HG02798 (cell line): ENCODE data around the gene SDHAF3.
"Not testable (repeated sequence)": the region's sequence is repeated elsewhere in the genome, so short reads cannot be mapped to it uniquely, and the experiment has no call there.

Source experiments
- ATAC-seq: cut with Tn5 transposase; IDR thresholded peaks from one replicate; pipeline ENCODE4 v1.9.1; 2021; ENCODE audit warnings: mild to moderate bottlenecking; ENCODE audit not compliant: unreplicated experiment, poor library complexity

The SDHAF3 gene

GRCh38 chr7:97120713-97121457 is 3.4 kb downstream of the SDHAF3 start:
- no peak for ATAC-seq

GRCh38 chr7:97123115-97123514 is 5.6 kb downstream of the SDHAF3 start:
- not testable (repeated sequence) for ATAC-seq

- ATAC-seq = no peak
Observed at GRCh38 chr7:97126483-97127171, 9.1 kb downstream of the SDHAF3 start.

- ATAC-seq = no peak
Observed at GRCh38 chr7:97128736-97129135, 11.2 kb downstream of the SDHAF3 start.

- ATAC-seq = no peak
Observed at GRCh38 chr7:97130417-97131139, 13.1 kb downstream of the SDHAF3 start.

GRCh38 chr7:97133159-97133558 is 15.7 kb downstream of the SDHAF3 start:
- ATAC-seq = no peak

- no peak for ATAC-seq
Observed at GRCh38 chr7:97138830-97139229, 21.3 kb downstream of the SDHAF3 start.

- ATAC-seq = no peak
Observed at GRCh38 chr7:97145068-97145467, 27.6 kb downstream of the SDHAF3 start.

GRCh38 chr7:97149843-97150242 is 32.3 kb downstream of the SDHAF3 start:
- ATAC-seq = no peak

- no peak for ATAC-seq
Observed at GRCh38 chr7:97155897-97156418, 38.5 kb downstream of the SDHAF3 start.

GRCh38 chr7:97159984-97160383 is 42.5 kb downstream of the SDHAF3 start:
- not testable (repeated sequence) for ATAC-seq

- ATAC-seq = not testable (repeated sequence)
Observed at GRCh38 chr7:97161609-97162008, 44.1 kb downstream of the SDHAF3 start.

GRCh38 chr7:97166308-97166707 is 48.8 kb downstream of the SDHAF3 start:
- ATAC-seq = no peak

- no peak for ATAC-seq
Observed at GRCh38 chr7:97167176-97167575, 49.7 kb downstream of the SDHAF3 start.

- no peak for ATAC-seq
Observed at GRCh38 chr7:97167749-97168148, 50.3 kb downstream of the SDHAF3 start.

- no peak for ATAC-seq
Observed at GRCh38 chr7:97174303-97174702, 56.8 kb downstream of the SDHAF3 start.

- ATAC-seq = no peak
Observed at GRCh38 chr7:97179454-97180104, 62.1 kb downstream of the SDHAF3 start.

GRCh38 chr7:97187067-97187466 is 69.6 kb downstream of the SDHAF3 start:
- no peak for ATAC-seq

- not testable (repeated sequence) for ATAC-seq
Observed at GRCh38 chr7:97196174-97196573, 78.7 kb downstream of the SDHAF3 start.

GRCh38 chr7:97198596-97198995 is 81.1 kb downstream of the SDHAF3 start:
- ATAC-seq = no peak
